Neural cell (in vitro differentiated cells): ENCODE results near the gene ZDHHC3.

ENCODE experiments used
- EP300 ChIP-seq: fragments of 450-650 bp; conservative IDR thresholded peaks from 2 replicates; pipeline ENCODE4 v1.6.1; 2014; ENCODE audit warnings: antibody characterized with exemption, mild to moderate bottlenecking, moderate library complexity; ENCODE audit not compliant: poor library complexity, severe bottlenecking
- EZH2 ChIP-seq: fragments of 200-600, 300-800 bp; shearing (Covaris generic), sonication (generic); IDR thresholded peaks from 2 replicates; pipeline ENCODE4 v1.6.1; 2014; ENCODE audit warnings: antibody characterized with exemption, low read length, borderline replicate concordance, mild to moderate bottlenecking; ENCODE audit not compliant: insufficient read depth, poor library complexity, severe bottlenecking
- MXI1 ChIP-seq: fragments of 450-650 bp; conservative IDR thresholded peaks from 2 replicates; pipeline ENCODE4 v1.6.1; 2014; ENCODE audit warnings: antibody characterized with exemption, mild to moderate bottlenecking; ENCODE audit not compliant: poor library complexity, severe bottlenecking
- POLR2AphosphoS5 ChIP-seq: IDR thresholded peaks from 2 replicates; pipeline ENCODE4 v1.6.1; 2012
- RAD21 ChIP-seq: fragments of 450-650 bp; conservative IDR thresholded peaks from 2 replicates; pipeline ENCODE4 v1.6.1; 2014; ENCODE audit warnings: antibody characterized with exemption, mild to moderate bottlenecking, moderate library complexity
- TAF1 ChIP-seq: IDR thresholded peaks from 2 replicates; pipeline ENCODE4 v1.6.1; 2012; ENCODE audit warnings: low read depth
- TF ChIP-seq, protein P1 (sequence below): fragments of 450-650 bp; IDR thresholded peaks from 2 replicates; pipeline ENCODE4 v1.5.1; 2014; ENCODE audit warnings: antibody characterized with exemption, mild to moderate bottlenecking, moderate library complexity; ENCODE audit not compliant: poor library complexity, severe bottlenecking
- TF ChIP-seq, protein P2 (sequence below): IDR thresholded peaks from 2 replicates; pipeline ENCODE4 v1.6.1; 2012; ENCODE audit warnings: borderline replicate concordance

DNA sequence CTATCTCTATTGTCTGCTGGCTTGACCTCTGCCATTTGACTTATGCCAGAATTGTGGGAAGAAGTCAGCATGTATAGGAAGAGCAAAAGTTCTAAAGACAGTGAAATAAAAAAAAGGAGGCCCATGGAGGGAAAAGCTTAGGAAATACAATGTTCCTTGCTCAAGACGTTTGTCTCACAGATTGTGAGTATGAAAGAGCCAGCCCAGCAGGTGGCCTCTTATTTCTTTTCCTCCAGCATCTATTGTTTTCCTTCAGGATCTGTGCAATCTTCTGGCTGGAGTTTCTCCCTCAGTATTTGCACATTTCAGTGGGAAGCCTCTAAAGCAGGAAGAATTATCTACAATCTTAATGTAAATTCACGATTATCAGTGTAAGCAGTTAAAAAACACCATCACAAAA lies 43.7 kb downstream of the ZDHHC3 start:
- TF ChIP-seq, protein P1, sequence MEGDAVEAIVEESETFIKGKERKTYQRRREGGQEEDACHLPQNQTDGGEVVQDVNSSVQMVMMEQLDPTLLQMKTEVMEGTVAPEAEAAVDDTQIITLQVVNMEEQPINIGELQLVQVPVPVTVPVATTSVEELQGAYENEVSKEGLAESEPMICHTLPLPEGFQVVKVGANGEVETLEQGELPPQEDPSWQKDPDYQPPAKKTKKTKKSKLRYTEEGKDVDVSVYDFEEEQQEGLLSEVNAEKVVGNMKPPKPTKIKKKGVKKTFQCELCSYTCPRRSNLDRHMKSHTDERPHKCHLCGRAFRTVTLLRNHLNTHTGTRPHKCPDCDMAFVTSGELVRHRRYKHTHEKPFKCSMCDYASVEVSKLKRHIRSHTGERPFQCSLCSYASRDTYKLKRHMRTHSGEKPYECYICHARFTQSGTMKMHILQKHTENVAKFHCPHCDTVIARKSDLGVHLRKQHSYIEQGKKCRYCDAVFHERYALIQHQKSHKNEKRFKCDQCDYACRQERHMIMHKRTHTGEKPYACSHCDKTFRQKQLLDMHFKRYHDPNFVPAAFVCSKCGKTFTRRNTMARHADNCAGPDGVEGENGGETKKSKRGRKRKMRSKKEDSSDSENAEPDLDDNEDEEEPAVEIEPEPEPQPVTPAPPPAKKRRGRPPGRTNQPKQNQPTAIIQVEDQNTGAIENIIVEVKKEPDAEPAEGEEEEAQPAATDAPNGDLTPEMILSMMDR: no peak
- TF ChIP-seq POLR2AphosphoS5 (no peak), EP300 (no peak), TAF1 (no peak), MXI1 (no peak), RAD21 (no peak), EZH2 (no peak)
- TF ChIP-seq, protein P2, sequence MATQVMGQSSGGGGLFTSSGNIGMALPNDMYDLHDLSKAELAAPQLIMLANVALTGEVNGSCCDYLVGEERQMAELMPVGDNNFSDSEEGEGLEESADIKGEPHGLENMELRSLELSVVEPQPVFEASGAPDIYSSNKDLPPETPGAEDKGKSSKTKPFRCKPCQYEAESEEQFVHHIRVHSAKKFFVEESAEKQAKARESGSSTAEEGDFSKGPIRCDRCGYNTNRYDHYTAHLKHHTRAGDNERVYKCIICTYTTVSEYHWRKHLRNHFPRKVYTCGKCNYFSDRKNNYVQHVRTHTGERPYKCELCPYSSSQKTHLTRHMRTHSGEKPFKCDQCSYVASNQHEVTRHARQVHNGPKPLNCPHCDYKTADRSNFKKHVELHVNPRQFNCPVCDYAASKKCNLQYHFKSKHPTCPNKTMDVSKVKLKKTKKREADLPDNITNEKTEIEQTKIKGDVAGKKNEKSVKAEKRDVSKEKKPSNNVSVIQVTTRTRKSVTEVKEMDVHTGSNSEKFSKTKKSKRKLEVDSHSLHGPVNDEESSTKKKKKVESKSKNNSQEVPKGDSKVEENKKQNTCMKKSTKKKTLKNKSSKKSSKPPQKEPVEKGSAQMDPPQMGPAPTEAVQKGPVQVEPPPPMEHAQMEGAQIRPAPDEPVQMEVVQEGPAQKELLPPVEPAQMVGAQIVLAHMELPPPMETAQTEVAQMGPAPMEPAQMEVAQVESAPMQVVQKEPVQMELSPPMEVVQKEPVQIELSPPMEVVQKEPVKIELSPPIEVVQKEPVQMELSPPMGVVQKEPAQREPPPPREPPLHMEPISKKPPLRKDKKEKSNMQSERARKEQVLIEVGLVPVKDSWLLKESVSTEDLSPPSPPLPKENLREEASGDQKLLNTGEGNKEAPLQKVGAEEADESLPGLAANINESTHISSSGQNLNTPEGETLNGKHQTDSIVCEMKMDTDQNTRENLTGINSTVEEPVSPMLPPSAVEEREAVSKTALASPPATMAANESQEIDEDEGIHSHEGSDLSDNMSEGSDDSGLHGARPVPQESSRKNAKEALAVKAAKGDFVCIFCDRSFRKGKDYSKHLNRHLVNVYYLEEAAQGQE: no peak
